Mesenteric fat pad (tissue), 1 donor: ENCODE data around the gene GDI2. TPM values are rescaled to one million over a fixed set of nuclear protein-coding genes. Genes with fewer than 3 reads are reported as not detected.
"Not testable (repeated sequence)": the region's sequence is repeated elsewhere in the genome, so short reads cannot be mapped to it uniquely, and the experiment has no call there.

Experiments
- DNase-seq: peaks from one replicate; pipeline ENCODE4 v3.0.0-alpha.2; 2020; ENCODE audit warnings: low spot score
- long read RNA-seq: library from polyadenylated mRNA; unstranded; transcript quantifications from one replicate; pipeline ENCODE4 v2.0.0, GENCODE V29; 2020
- total RNA-seq: library from RNA; stranded (reverse); fragmentation: NEBNext Ultra II Directional; extraction: Animal tissue kit (Norgen Biotek cat#: 25700); gene quantifications from one replicate; pipeline ENCODE4 v1.2.1, GENCODE V29; 2021
- donor health status: DM: yes; HTN: yes; CAD: no.

Gene GDI2
- total RNA-seq, result 179 TPM
- long read RNA-seq, transcript GDI2-203 (11 exons, 2,412 nt), result major isoform, 621 of 707 reads
- long read RNA-seq, transcript GDI2-202 (10 exons, 1,408 nt), result minor isoform, 24 of 707 reads
- long read RNA-seq, partial matches to known transcripts, result 34 of 707 reads
- long read RNA-seq, other reads (novel, unspliced or antisense), result 28 of 707 reads

DNA sequence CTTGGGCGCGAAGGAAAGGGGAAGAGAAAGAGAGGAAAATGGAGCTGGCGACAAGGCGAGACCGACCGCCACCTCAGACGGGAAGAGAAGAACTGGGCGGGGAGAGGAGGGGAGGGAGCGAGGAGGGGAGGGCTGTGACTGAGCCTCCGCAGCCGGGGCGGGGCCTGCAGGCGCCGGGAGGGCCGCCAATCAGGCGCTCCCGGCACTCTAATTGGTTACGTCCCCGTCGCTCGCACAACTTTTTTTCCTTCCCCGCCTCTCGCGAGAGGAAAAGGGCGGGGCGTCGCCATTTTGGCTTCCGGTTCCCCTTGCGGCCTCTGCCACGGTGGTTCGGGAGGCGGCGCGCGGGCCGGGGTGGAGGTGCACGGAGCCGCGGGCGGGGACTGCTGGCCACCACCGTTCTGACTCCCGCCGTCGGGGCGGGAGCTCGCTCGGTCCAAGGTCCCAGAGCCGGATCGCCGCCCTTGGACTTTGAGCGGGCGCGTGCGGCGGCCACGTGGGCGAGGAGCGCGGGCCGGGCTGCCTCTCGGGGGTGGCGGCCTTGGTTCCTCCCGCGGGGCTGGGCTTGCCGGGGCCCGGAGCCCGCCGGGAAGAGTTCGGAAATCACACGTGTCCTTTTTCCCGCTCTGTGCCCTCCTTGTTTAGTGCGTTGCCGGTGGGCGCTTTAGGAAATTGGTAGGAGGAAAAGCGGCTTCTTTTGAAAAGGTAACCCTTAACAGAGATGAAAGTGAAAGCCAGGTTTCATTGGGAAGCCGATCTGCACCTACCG, at the start of gene GDI2:
Gene GDI2, minus strand, starts transcription at position 94 of the 769 bp plus-strand sequence. CDS start 176 bp downstream, outside the sequence.
- peak; percentile 98 for DNase-seq

GRCh38 chr10:5862360-5862961, 49.2 kb upstream of the GDI2 start:
- DNase-seq, result no peak

DNA sequence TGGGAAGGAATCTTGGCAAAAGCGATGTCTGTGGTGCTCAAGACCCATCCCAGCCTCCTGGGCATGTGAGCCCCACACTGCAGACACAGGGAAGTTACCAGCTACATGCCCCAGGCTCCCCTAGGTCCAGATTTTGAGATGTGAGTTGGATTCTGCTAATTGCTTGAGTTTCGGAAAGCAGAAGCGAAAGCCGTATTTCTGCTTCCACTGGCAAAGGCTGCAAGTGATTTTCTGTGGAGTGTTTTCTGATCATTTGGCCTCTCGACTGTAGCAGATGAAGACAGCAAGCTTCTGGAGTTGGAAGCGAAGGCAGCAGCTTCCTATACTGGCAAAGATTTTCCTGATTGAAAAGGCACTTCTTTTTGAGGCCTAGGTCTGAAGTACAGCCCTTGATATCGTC, 46.8 kb upstream of the GDI2 start:
- no peak for DNase-seq

- DNase-seq, result no peak
Measured at GRCh38 chr10:5858811-5859210, 45.6 kb upstream of the GDI2 start.

- DNase-seq, result no peak
Measured at GRCh38 chr10:5856701-5857004, 43.4 kb upstream of the GDI2 start.

- DNase-seq, result no peak
Measured at GRCh38 chr10:5855979-5856700, 42.9 kb upstream of the GDI2 start.

DNA sequence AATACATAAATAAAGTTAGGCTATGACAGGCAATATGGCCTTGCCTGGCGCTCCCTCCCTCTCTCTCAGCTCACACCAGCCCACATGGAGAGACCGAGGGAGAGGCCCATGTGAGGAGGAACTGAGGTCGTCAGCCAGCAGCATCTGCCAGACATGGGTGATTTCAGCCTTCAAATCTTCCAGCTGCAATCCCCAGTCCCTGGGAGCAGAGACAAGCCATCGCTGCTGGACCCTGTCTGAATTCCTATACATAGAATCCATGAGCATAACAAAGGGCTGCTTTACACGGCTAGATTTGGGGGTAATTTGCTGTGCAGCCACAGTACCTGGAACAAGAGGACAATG, 40.9 kb upstream of the GDI2 start:
- no peak for DNase-seq

DNA sequence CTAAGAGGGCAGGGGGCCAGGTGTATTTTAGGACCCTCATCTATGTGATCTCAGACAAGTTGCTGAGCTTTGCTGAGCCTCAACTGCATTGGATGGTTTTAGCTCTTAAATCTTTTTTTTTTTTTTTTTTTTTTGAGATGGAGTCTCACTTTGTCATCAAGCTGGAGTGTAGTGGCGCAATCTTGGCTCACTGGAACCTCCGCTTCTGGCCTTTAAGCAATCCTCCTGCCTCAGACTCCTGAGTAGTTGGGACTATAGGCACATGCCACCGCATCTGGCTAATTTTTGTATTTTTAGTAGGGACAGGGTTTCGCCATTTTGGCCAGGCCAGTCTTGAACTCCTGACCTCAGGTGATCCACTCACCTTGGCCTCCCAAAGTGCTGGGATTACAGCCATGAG, 33.4 kb upstream of the GDI2 start:
- not testable (repeated sequence) for DNase-seq

DNA sequence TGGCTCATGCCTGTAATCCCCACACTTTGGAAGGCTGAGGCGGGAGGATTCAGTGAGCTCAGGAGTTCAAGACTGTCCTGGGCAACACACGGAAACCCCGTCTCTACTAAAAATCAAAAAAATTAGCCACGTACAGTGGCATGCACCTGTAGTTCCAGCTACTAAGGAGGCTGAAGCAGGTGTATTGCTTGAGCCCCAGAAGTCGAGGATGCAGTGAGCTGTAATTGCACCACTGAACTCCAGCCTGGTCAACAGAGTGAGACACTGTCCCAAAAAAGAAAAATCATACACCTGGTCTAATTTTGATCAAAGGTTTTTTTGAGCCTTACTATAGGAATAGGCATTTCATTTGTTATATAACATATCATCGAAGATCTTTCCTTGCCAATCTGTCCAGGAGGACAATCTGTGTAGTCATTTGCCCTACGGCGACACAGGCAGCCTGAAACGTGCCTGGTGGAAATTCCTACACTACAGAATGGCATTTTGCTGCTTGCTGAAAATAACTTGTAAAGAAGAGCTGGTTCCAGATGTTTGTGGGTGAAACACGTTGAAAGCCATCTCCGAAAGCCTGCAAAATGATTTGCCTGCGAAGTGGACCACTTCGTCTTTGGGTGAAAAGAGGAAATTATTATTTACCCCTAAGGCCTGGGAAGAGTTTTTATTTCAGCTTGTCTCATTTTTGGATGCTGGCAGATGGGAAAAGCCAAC, 31.3 kb upstream of the GDI2 start:
- no peak for DNase-seq

DNA sequence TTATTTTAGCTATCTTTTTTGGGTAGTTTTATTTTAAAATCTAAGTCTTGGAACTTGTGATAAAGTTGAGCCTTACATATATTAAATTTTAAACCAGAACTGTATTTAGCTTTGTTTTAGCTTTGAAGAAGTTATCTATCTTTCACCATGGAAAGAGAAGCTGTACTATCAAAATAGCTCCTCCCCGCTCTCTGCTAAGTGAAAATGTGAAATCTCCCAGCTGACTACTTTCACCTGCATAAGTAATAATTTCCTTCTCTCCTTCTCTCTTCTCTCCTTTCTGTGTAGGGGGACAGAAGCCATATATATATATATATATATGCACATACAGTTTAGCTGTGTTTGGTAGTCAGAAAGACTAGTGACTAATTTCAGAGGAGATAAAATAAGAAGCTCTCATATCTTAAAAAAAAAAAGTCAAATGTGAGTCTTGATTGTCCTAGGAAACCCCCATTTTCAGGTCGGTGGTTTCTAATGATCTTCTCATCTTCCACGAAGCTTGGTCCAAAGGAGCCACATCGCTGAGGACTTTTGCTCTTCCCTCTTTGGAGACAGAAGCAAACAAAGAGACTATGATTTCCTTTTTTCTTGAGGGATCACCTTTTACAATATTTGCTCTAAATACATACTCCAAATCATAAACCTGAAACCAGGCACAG, 30.6 kb upstream of the GDI2 start:
- DNase-seq, result no peak

GRCh38 chr10:5841965-5842364, 28.7 kb upstream of the GDI2 start:
- no peak for DNase-seq

DNA sequence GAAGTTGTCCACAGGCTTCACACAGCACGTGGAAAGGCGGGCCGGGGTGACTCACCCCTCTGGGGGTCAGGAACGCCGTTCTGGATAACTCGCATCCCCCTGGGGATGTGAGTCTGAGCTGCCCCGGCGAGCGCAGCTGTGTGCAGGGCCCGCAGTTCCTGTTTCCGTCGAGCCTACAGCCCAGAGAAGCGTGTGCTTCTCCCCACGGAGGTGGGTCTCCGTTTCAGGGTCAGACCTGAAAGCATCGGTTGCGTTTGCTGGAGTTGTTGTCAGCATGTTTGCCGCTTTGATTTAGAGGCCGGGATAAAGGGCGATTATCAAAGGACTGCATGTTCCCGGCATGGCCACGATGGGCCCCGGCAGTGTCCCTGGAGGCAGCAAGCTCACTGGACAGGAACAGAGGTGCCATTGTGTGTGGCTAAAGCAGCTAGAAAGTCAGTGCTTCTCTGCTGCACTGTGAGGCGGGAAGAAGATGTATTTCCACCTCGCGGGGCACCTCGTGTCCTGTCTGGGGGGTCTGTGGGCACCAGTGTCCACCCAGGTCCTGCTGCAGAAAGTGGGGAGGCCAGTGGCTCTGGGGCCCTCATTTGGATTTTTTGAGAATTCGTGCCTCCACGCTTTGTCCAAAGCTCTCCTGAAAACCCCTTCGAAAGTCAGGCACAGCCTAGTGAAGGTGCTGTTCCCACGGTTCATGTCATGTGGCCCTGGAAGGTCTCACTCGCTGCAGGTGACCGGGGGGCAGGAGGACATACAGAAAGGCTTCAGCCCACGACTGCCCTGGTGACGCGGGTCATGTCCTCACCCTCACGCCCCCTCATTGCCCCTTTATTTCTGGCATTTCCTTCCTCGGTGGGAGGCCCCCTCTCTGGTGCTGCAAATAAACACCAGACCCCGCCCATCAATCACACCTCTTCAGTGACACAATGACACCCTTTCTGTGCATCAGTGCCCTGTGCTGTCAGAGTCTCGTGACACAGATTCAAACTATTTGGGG, 27.4 kb upstream of the GDI2 start:
- DNase-seq, result no peak

GRCh38 chr10:5836181-5836580, 22.9 kb upstream of the GDI2 start:
- DNase-seq, result not testable (repeated sequence)

DNA sequence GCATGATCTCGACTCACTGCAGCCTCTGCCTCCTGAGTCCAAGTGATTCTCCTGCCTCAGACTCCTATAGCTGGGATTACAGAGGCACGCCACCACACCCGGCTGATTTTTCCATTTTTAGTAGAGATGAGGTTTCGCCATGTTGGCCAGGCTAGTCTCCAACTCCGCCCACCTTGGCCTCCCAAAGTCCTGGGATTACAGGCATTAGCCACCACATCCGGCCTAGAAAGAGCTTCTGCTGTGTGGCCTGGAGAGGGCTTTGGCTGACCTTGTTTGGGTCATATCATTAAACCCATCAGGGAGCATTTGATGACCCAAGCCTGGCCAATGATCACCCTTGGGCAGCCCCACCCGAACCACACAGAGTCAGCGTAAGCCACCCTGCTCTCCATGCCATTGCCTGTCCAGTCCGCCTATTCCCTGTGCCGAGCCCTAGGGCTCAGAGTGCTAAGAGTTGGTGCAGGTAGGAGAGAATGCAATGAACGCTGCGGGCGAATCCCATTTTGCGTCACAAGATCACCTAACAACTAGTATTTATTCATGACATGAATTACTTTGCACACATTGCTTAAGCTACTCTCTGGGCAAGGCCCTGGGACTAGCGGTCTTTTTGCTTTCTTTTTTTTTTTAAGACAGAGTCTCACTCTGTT, 22.3 kb upstream of the GDI2 start:
- DNase-seq, result no peak

DNA sequence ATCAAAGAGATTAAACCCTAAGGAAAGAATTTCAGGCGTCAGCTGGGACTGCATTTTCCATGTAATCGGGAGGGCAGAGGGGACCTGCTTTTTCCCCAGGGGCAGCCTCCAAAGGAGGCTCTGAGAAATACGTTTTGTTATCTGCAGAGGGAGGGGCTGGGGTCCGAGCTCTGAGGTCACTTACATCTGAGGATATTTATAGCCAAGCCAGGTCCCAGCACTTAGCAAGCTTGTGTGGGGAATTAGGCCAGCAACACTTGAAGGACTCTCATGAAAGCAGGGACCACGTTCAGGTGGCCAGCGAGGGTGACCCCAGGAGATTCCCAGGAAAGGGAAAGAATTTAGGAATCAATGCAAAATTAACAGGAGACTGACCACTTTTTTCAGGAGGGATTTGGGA, 20.6 kb upstream of the GDI2 start:
- no peak for DNase-seq

DNA sequence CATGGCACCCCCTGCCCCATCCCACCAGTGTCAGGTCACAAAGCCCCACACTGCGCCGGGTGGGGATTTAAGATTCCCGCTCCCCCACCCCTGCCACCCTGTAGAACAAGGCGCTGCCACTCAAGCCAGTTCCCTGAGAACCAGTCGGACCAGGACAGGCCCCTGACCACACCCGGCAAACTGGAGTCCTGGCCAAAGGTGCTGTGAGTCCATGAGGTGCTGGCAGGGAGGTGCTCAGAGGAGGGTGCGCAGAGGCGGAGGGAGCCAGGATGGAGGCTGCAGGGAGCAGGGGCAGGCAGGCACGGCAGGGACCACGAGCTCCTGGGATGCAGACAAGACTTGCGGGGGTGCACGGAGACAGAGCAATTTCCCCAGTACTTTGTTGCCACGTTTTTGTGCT, 19.7 kb upstream of the GDI2 start:
- DNase-seq, result no peak

GRCh38 chr10:5831446-5831782, 18.2 kb upstream of the GDI2 start:
- no peak for DNase-seq

DNA sequence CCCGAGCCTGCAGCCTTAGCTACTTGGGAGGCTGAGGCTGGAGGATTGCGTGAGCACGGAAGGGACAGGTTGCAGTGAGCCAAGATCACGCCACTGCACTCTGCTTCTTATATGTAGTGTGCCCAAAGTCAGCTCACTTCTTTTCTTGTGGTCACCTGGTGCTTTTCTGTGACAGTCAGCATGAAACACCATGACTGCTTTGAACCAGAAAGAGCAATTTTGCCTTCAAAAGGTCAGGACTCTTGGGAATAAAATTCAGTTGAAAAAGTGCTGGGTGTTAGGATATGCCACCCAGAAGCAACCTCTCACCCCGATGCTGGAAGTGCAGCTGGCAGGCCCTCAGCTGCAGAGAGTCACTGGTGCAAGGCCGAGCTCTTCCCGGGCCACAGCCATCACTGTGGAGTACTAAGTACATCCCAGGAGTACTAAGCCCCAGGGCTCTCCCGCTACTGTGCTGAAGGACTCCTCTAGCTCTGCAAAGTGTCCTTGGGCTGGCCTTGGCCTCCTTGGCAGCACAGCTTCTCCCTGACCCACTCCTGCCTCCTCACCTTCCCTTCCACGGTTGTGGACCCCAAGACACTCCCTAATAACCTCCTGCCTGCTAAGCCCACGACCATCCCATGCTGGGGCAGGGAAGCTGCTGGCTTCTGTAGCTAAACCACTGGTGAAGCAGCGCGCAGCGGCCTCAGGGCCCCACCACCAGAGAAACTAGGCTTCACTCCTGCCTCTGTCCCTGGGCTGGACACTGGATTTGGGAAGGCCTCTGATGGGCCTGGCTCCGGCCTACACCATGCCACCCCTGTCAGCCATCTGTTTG, 17.6 kb upstream of the GDI2 start:
- no peak for DNase-seq

- DNase-seq, result no peak
Measured at GRCh38 chr10:5829267-5829666, 16.0 kb upstream of the GDI2 start.
